HG02884 (cell line): ENCODE measurements around the gene EPS8L2.
A peak's percentile ranks its signal among the peaks of the same experiment; 100 is the strongest.
"Not testable (repeated sequence)": the region's sequence is repeated elsewhere in the genome, so short reads cannot be mapped to it uniquely, and the experiment has no call there.

Experiments used
- ATAC-seq: cut with Tn5 transposase; IDR thresholded peaks from one replicate; pipeline ENCODE4 v1.9.1; 2021; ENCODE audit warnings: mild to moderate bottlenecking, moderate library complexity; ENCODE audit not compliant: unreplicated experiment

The EPS8L2 gene

GRCh38 chr11:689625-690024 lies 16.4 kb upstream of the EPS8L2 start:
- ATAC-seq: no peak

- ATAC-seq: not testable (repeated sequence)
Measured at GRCh38 chr11:690244-690643, 15.8 kb upstream of the EPS8L2 start.

GRCh38 chr11:690738-691633 lies 15.0 kb upstream of the EPS8L2 start:
- ATAC-seq: no peak

- ATAC-seq: no peak
Measured at GRCh38 chr11:691710-692590, 14.1 kb upstream of the EPS8L2 start.

- ATAC-seq: no peak
Measured at GRCh38 chr11:692824-693414, 13.1 kb upstream of the EPS8L2 start.

GRCh38 chr11:693415-693831 lies 12.6 kb upstream of the EPS8L2 start:
- no peak for ATAC-seq

GRCh38 chr11:693887-694562 lies 12.0 kb upstream of the EPS8L2 start:
- ATAC-seq: no peak

GRCh38 chr11:694563-695287 lies 11.3 kb upstream of the EPS8L2 start, which contains the start of gene DEAF1:
DEAF1 (minus strand) TSS chr11:695222; CDS start chr11:695047, 175 bp downstream.
- ATAC-seq: peak; percentile 68

GRCh38 chr11:695288-695537 lies 10.8 kb upstream of the EPS8L2 start:
- no peak for ATAC-seq

GRCh38 chr11:695538-696248 lies 10.3 kb upstream of the EPS8L2 start, which contains the start of gene TMEM80:
TMEM80 (plus strand) TSS chr11:695816; CDS start chr11:695828, 12 bp downstream.
- peak; percentile 59 for ATAC-seq

- no peak for ATAC-seq
Measured at GRCh38 chr11:696955-697491, 9.0 kb upstream of the EPS8L2 start.

- ATAC-seq: no peak
Measured at GRCh38 chr11:697811-698311, 8.2 kb upstream of the EPS8L2 start.

- ATAC-seq: no peak
Measured at GRCh38 chr11:698493-699115, 7.4 kb upstream of the EPS8L2 start.

GRCh38 chr11:699116-699508 lies 6.9 kb upstream of the EPS8L2 start:
- no peak for ATAC-seq

GRCh38 chr11:699753-700152 lies 6.3 kb upstream of the EPS8L2 start:
- no peak for ATAC-seq

- ATAC-seq: no peak
Measured at GRCh38 chr11:701741-702461, 4.1 kb upstream of the EPS8L2 start.

GRCh38 chr11:702462-703461 lies 3.3 kb upstream of the EPS8L2 start:
- ATAC-seq: no peak
